ENCODE measurements around the gene NDC1. TPM values are rescaled to one million over a fixed set of nuclear protein-coding genes. Genes with fewer than 3 reads are reported as not detected.

The NDC1 gene
- total RNA-seq, 2 donors from 2014 or later, result 15.3 to 20.6 TPM

DNA sequence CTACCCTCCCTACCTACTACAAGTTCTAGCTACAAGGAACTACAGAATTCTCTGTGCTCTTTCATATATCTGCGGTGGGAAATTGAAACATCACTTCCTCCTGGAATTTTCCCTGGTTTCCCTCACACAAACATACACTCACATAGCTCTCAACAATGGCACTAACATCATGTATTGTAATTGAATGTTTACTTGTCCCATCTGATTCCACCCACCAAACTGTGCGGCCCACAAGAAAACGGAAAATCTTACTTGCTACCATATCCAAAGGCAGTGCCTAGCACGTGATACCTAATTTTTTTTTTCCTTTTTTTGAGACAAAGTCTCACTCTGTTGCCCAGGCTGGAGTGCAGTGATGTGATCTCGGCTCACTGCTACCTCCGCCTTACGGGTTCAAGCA is 33.9 kb downstream of the NDC1 start:
- no peaks in the 10 kb centered on the region for H3K36me3 ChIP-seq
- H3K4me1 ChIP-seq (replicated peaks), result no peaks in the 10 kb centered on the region
- H3K9me3 ChIP-seq, result no peaks in the 10 kb centered on the region
- intact Hi-C loops (cut with DNase I), result no loop called here
- H3K4me3 ChIP-seq, result no peak overlapping the region
- H3K27me3 ChIP-seq (replicated peaks; ENCODE audit: insufficient read depth), result no peaks in the 10 kb centered on the region
- no peak overlapping the region for H3K27ac ChIP-seq
- WGBS, result 95% methylated on average over 7 of the region's 7 CpGs
- DNase-seq (ENCODE audit: low spot score), result no peak
- TF ChIP-seq POLR2AphosphoS5 (IDR thresholded peaks at IDR 0.05) (no peak), POLR2A (IDR thresholded peaks at IDR 0.05) (no peak)
- TF ChIP-seq, protein P1, sequence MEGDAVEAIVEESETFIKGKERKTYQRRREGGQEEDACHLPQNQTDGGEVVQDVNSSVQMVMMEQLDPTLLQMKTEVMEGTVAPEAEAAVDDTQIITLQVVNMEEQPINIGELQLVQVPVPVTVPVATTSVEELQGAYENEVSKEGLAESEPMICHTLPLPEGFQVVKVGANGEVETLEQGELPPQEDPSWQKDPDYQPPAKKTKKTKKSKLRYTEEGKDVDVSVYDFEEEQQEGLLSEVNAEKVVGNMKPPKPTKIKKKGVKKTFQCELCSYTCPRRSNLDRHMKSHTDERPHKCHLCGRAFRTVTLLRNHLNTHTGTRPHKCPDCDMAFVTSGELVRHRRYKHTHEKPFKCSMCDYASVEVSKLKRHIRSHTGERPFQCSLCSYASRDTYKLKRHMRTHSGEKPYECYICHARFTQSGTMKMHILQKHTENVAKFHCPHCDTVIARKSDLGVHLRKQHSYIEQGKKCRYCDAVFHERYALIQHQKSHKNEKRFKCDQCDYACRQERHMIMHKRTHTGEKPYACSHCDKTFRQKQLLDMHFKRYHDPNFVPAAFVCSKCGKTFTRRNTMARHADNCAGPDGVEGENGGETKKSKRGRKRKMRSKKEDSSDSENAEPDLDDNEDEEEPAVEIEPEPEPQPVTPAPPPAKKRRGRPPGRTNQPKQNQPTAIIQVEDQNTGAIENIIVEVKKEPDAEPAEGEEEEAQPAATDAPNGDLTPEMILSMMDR (IDR thresholded peaks at IDR 0.05), result no peak

GRCh38 chr1:53800621-53801020 is 37.5 kb downstream of the NDC1 start:
- intact Hi-C loops (cut with DNase I), result no loop called here
- WGBS, result 100% methylated on average over 1 of the region's 1 CpG
- Histone ChIP-seq H3K36me3 (no peaks in the 10 kb centered on the region), H3K4me1 (replicated peaks) (no peaks in the 10 kb centered on the region), H3K27me3 (replicated peaks; ENCODE audit: insufficient read depth) (no peaks in the 10 kb centered on the region), H3K9me3 (no peaks in the 10 kb centered on the region), H3K4me3 (no peak overlapping the region), H3K27ac (no peak overlapping the region)
- no peak for DNase-seq (ENCODE audit: low spot score)
- no peak for TF ChIP-seq POLR2AphosphoS5 (IDR thresholded peaks at IDR 0.05)
- TF ChIP-seq, protein P1 (IDR thresholded peaks at IDR 0.05), result no peak
- no peak for TF ChIP-seq POLR2A (IDR thresholded peaks at IDR 0.05)

- Histone ChIP-seq H3K27me3 (replicated peaks; ENCODE audit: insufficient read depth) (no peaks in the 10 kb centered on the region), H3K4me1 (replicated peaks) (no peaks in the 10 kb centered on the region), H3K36me3 (no peaks in the 10 kb centered on the region), H3K27ac (no peak overlapping the region), H3K4me3 (no peak overlapping the region), H3K9me3 (no peaks in the 10 kb centered on the region)
- no peak for DNase-seq (ENCODE audit: low spot score)
- WGBS, result 55% methylated on average over 1 of the region's 1 CpG
- no peak for TF ChIP-seq POLR2A (IDR thresholded peaks at IDR 0.05)
- TF ChIP-seq, protein P1 (IDR thresholded peaks at IDR 0.05), result no peak
- TF ChIP-seq POLR2AphosphoS5 (IDR thresholded peaks at IDR 0.05), result no peak
- intact Hi-C loops (cut with DNase I), result no loop called here
Measured at GRCh38 chr1:53799141-53799540, 39.0 kb downstream of the NDC1 start.

GRCh38 chr1:53792806-53793205 is 45.3 kb downstream of the NDC1 start:
- DNase-seq (ENCODE audit: low spot score), result peak; percentile 4
- TF ChIP-seq, protein P1 (IDR thresholded peaks at IDR 0.05), result no peak
- TF ChIP-seq POLR2AphosphoS5 (IDR thresholded peaks at IDR 0.05) (peak; percentile 28), POLR2A (IDR thresholded peaks at IDR 0.05) (no peak)
- no peaks in the 10 kb centered on the region for H3K9me3 ChIP-seq
- H3K27ac ChIP-seq, result no peak overlapping the region
- H3K4me1 ChIP-seq (replicated peaks), result no peaks in the 10 kb centered on the region
- intact Hi-C loops (cut with DNase I), result no loop called here
- WGBS, result 52% methylated on average over 4 of the region's 4 CpGs
- no peaks in the 10 kb centered on the region for H3K27me3 ChIP-seq (replicated peaks; ENCODE audit: insufficient read depth)
- no peaks in the 10 kb centered on the region for H3K36me3 ChIP-seq
- no peak overlapping the region for H3K4me3 ChIP-seq

DNA sequence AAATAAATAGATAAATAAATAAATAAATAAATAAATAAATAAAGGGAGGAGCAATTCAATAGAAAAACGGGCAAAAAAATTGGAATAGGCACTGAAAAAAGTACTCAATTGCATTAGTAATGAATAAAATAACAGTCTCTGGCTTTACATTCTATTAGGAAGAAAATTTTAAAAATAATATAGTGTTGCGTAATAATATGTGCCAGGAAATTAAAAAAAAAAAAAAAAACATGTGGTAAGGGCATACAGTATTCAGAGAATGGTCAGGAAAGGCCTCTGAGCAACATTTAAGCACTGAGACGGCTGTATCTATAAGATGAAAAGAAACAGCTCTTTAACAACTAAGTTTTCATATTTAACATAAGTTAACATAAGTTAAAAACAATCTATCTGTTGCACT is 50.4 kb downstream of the NDC1 start:
- Histone ChIP-seq H3K4me3 (no peak overlapping the region), H3K27ac (no peak overlapping the region), H3K9me3 (no peaks in the 10 kb centered on the region), H3K36me3 (no peaks in the 10 kb centered on the region), H3K4me1 (replicated peaks) (no peaks in the 10 kb centered on the region), H3K27me3 (replicated peaks; ENCODE audit: insufficient read depth) (no peaks in the 10 kb centered on the region)
- intact Hi-C loops (cut with DNase I), result no loop called here
- WGBS, result 96% methylated on average over 3 of the region's 3 CpGs
- no peak for DNase-seq (ENCODE audit: low spot score)
- TF ChIP-seq POLR2A (IDR thresholded peaks at IDR 0.05) (no peak), POLR2AphosphoS5 (IDR thresholded peaks at IDR 0.05) (no peak)

Data from prostate gland (tissue), 2 donors.